Measurements from ENCODE around the gene CACNA1S. TPM values are rescaled to one million over a fixed set of nuclear protein-coding genes. Genes with fewer than 3 reads are reported as not detected.

CACNA1S gene
- not detected for total RNA-seq

DNA sequence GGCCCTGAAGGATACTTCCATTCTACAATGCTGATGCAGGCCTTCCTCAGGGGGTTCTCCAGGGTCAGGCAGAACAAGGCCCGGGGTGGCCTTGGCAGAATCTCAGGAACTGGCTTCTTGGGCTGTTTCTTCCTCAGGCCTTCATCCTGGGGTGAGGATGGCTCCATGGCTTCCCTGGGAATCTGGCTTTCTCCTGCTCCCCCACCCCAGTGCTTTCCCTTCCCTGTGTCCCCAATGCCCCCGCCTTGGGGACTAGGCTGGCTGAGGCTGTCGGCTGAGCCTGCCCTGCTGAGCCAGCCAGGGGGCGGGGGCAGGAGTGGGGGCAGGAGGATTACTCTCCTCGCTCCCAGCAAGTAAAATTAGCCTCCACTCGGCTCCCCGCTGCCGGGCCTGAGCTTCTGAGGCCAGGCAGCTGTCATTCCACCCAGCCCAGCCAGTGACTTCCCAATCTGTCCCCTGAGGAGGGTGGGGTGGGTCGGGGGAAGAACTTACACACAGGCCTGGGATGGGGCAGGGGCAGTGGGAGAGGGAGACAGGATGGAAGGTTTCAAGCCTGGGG lies at the start of gene CACNA1S:
Gene CACNA1S, minus strand, starts transcription at position 254 of the 559 bp plus-strand sequence. Its CDS starts 87 bp downstream, at position 167.

DNA sequence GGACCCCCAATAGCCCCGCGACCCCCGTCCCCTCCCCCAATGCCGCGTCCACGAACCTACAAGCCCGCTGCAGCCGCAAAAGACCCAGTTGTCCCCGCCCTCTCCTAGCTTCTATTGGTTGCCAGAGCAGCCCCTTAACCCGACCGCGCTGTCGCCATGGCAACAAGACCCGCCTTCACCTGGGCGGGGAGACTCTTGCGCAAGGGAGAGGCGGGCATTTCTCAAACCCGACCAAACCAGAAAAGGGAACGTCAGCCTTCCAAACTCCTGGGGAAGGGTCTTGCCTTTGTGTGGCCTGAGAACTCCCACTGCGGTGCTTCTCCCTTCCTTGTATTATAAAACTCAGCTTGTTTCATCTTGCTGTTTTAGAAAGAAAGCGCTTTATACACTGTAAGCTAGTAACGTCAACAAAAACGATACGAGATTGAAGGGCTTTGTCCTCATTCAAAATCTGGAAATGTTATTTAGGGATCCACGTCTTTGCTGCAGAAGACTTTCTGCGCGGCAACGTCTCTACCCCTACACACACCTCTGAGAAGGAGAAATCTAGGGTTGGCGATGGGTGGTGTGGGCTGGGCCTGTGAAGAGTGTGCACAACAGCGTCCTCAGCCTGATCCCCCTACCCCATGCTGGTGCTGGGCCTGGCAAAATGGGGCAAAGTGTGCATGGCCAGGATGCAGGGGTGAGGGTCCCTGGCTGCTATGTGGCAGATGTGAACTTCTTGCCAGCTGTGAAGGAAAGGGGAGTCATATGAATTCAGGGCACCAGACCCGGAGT lies 42.4 kb upstream of the CACNA1S start, which contains the start of gene TMEM9:
Gene TMEM9, minus strand, starts transcription at position 86 of the 777 bp plus-strand sequence. CDS start 551 bp downstream, outside the sequence.

DNA sequence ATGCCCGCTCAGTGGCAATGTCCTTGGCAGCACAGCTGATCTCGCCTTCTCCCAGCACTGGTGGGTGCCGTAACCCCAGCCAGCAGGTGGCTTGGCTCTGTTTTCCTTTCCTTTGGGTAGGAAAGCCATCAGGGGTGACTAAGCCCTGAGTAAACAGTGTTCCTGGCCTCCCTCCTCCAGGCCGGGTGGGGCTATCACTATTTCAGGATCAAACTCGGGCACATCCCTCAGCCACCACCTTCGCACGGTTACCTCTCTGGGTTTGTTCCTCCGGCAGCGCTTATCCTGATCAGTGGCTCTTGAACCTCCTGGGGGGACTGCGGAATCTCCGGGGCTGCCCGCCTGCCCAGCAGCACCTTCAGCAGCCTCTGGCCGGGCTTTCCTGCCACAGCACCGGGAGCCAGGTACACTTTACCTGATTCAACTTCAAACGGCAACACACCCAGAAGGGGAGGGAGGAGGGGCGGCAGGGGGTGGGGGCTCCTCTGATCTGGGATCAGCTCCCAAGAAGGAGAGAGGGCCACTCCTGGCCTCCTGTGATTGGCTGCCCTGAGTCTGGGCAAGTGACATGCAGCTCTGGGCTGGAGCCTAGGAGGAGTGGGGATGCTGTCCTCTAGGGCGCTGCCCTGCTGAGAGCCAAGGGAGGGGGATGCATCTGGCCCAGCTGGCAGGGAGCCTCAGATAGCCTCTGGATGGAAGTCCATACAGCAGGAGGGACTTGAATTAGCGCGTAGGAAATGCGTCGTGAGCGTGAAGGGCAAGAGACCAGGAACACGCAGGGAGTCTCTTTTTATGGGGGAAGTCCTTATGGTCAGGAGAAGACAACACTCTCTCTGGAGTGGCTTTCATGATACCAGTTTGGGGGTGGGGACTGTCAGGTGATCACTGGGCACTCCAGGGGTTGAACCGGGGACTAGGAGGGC lies 14.9 kb upstream of the CACNA1S start, which contains the start of gene ASCL5:
Gene ASCL5, minus strand, starts transcription at position 353 of the 923 bp plus-strand sequence. CDS start 11,812 bp downstream, outside the sequence.

DNA sequence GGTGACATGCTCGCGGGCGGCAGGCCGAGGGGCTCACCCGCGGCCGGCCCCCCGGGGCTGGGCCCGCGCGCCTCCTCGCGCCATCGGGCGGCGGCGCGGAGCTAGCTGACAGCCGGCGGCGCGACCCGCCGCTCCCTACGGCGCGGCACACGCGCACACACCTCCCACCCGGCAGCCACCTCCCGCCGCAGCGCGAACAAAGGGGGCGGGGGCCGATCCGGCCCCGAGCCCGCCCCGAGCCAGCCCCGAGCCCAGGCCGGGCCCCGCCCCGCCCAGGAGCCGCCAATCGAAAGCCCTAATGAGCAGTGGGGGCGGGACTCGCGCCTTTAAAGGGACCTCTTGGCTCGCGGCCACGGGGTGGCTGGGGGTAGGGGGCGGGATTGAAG lies 88.7 kb downstream of the CACNA1S start, which contains the start of gene KIF21B:
Gene KIF21B, minus strand, starts transcription at position 198 of the 386 bp plus-strand sequence. CDS start 331 bp downstream, outside the sequence.

Other genes with a start within 250 kb of the CACNA1S start
- not detected for gene GPR25, start 239.4 kb downstream of the CACNA1S start, total RNA-seq
- gene INAVA, start 217.5 kb downstream of the CACNA1S start, total RNA-seq: under 1 TPM; under 0.01 to 0.33 TPM
- under 1 TPM; under 0.01 to 0.33 TPM for gene KIF21B, start 88.7 kb downstream of the CACNA1S start, total RNA-seq
- not detected for gene ASCL5, start 14.8 kb upstream of the CACNA1S start, total RNA-seq
- 10 to 100 TPM; 43.7 to 49.0 TPM for gene TMEM9, start 42.0 kb upstream of the CACNA1S start, total RNA-seq
- not detected for gene IGFN1, start 78.4 kb upstream of the CACNA1S start, total RNA-seq
- 1 to 10 TPM in 1 of 2 donors, under 1 TPM in 1; 1.00 to 1.0 TPM for gene PKP1, start 171.1 kb upstream of the CACNA1S start, total RNA-seq

Data from melanocyte of skin (primary cell).